Right lobe of liver (tissue), 4 donors: ENCODE results near the gene WBP1L.

ENCODE experiments used
- POLR2A ChIP-seq: fragments of 450-650 bp; IDR thresholded peaks from one replicate; pipeline ENCODE4 v1.6.1; 2017; ENCODE audit warnings: antibody characterized with exemption, mild to moderate bottlenecking
- TF ChIP-seq, protein P1 (sequence below), 4 donors: fragments of 200-600 bp in 3 of 4; fragments of 450-650 bp in 1 of 4; IDR thresholded peaks; one replicate each; pipeline versions ENCODE4 v1.5.1 to v1.8.0; 2016 to 2022; ENCODE audit warnings: antibody characterized with exemption in 4 of 4, mild to moderate bottlenecking in 2 of 4
- donor health status: DM: no; HTN: no; CAD: no.
- donor health status: DM: no; HTN: no; CAD: no.
- donor health status: DM: no; HTN: yes; CAD: no.

DNA sequence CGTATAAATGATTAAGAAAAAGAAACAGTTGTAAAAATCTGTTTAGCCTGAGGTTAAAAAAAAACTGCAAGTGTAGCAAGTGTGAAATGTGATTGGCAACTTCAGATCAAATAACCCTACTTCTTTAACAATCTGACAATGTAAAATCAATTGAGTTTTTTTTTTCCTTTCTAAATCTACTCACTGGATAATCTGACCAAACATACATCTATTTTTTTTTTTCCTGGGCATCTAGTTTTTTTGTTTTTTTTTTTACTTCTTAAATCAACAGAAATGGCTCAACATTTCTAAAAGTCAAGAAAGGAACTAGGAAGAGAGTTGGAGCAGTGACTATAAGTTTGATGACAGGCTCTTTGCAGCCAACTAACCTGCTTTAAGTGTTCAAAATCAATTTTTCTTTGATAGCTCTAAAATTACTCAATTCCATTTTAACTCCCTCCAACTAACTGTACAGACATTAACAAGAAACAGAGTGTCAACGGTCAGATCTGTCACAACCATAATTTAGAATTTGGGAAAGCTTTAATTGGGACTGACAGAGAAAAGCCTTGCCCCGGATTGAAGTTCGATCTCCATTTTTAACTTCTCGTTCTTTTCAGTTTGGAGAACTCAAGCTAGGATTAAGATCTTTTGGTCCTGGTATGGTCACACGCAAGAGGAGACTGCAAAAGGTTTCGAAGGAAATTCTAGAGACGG lies 30.8 kb upstream of the WBP1L start:
- TF ChIP-seq POLR2A, result no peak
- TF ChIP-seq, protein P1, sequence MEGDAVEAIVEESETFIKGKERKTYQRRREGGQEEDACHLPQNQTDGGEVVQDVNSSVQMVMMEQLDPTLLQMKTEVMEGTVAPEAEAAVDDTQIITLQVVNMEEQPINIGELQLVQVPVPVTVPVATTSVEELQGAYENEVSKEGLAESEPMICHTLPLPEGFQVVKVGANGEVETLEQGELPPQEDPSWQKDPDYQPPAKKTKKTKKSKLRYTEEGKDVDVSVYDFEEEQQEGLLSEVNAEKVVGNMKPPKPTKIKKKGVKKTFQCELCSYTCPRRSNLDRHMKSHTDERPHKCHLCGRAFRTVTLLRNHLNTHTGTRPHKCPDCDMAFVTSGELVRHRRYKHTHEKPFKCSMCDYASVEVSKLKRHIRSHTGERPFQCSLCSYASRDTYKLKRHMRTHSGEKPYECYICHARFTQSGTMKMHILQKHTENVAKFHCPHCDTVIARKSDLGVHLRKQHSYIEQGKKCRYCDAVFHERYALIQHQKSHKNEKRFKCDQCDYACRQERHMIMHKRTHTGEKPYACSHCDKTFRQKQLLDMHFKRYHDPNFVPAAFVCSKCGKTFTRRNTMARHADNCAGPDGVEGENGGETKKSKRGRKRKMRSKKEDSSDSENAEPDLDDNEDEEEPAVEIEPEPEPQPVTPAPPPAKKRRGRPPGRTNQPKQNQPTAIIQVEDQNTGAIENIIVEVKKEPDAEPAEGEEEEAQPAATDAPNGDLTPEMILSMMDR (IDR thresholded peaks at IDR 0.05), result no peak
